DMS53 treated with DMSO at 0.1 percent for 48 hours (cell line): ENCODE results near the gene ZNF554.

ENCODE experiments used
- DNase-seq: peaks from one replicate; lab custom pipeline; 2025; ENCODE audit not compliant: unreplicated experiment; lab: John Stamatoyannopoulos, UW

ZNF554 gene

DNA sequence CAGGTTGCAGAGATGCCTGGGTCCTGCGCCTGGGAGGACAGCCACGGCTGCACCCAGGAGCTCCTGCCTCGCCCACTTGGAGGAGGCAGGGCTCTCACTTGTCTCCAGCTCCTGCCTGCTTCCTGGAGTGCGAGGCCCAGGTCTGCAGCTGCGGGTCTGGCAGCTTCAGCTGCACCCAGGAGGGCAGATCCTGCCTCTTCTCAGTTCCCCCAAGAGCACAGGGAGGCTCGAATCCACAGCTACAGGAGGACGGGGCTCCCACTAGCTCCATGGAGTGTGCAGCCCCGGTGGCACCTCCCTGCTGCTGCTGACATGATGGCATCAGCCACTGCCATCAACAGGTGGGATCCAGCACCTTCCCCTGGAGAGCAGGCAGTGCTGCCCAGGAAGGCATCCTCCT is 4.5 kb downstream of the ZNF554 start:
- no peak for DNase-seq

DNA sequence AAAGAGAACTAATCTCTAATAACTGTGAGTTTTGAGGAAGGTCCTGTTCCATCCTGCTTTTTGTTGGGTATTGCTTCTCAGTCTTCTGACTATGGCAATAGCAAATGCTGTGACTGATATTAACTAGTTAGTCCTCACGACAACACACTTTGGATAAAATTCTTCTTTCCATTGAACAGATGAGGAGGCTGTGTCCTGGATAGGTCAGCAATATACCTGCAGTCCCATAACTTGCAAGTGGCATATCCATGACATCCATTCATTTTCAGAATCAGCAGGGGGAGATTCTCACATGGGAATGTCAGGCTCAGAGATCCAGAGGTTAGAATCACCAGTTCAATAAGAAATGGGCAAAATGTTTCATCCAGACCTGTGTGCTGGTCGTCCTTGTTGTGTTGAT is 7.4 kb downstream of the ZNF554 start:
- DNase-seq: no peak

DNA sequence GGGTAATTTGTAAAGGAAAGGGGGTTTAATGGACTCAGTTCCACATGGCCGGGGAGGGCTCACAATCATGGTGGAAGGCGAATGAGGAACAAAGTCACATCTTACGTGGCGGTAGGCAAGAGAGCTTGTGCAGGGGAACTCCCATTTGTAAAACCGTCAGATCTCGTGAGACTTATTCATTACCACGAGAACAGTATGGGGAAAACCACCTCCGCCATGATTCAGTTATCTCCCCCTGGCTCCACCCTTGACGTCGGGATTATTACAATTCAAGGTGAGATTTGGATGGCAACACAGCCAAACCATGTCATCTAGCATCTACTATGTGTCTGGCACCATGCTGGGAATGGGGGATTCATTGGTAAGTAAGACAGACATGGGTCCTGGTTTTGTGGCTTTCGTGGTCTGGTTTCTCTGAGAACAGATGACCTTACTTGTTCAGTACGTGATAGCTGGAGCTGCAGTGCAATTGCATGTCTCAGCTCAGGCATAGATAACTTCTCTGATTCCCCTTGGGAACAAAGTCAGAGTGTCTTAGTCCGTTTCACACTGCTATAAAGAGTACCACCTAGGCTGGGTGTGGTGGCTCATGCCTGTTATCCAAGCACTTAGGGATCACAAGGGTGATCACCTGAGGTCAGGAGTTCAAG is 8.3 kb downstream of the ZNF554 start:
- no peak for DNase-seq

- DNase-seq: no peak
Observed at GRCh38 chr19:2834294-2834871, 14.7 kb downstream of the ZNF554 start.

DNA sequence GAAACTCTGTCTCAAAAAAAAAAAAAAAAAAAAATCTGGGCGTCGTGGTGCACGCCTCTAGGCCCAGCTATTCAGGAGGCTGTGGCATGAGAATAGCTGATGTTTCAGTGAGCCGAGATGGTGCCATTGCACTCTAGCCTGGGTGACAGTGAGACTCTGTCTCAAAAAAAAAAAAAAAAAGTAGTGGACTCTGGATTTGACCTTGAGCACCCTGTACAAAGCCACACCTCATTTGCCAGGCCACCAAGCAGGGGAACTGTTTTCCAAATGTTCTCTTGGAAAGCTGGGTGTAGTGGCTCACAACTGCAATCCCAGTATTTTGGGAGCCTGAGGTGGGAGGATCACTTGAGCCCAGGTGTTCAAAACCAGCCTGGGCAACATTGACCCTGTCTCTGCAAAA is 17.8 kb downstream of the ZNF554 start:
- DNase-seq: no peak

- peak; percentile 90 for DNase-seq
Observed at GRCh38 chr19:2840794-2841791, 21.4 kb downstream of the ZNF554 start, which contains the start of gene ZNF555. Gene ZNF555 (plus strand): TSS chr19:2841475. CDS start chr19:2841573, 98 bp downstream.

DNA sequence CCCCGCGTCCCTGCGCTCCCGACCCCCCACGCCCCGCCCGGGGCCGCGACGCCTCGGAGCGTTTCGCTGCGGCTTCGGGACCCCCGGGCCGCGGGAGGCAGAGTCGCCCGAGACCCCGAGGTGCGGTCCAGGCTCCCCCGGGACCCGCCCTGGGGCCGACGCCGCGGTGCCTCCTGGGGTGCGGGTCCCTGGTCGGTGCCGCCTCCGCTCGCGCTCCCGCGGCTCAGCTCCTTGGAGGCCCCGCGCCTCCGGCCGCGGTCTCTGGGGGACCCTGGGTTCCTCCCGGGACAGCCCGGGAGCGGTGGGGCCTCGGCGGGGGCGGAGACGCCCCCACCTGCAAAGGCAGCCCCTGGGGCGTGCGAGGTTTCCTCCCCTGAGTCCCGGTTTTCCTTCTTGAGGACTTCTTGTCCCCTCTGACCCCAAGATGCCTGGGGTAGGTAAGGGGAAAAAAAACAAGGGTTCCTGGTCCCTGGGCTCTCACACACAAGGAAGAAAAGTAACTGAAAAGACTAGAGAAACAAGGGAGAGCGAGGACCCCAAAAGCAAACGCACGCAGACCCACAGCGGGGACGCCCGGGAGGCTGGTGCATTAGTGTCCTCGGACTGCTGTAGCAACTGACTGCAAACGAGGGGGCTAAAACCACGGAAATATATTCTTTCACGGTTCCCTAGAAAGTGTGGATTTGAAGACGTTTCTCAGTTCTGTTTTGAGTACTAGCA is 22.3 kb downstream of the ZNF554 start:
- no peak for DNase-seq

DNA sequence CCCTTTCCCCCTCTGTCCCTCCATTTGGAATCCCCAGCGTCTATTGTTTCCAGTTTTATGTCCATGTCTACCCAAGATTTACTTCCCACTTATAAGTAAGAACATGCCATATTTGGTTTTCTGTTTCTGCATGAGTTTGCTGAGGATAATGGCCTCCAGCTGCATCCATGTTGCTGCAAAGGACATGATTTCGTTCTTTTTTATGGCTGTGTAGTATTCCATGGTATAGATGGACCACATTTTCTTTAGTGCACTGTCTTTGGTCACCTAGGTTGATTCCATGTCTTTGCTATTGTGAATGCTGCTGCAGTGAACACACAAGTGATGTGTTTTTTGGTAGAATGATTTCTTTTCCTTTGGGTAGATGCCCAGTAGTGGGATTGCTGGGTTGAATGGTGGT is 25.4 kb downstream of the ZNF554 start:
- no peak for DNase-seq

- no peak for DNase-seq
Observed at GRCh38 chr19:2846180-2846894, 26.7 kb downstream of the ZNF554 start.

DNA sequence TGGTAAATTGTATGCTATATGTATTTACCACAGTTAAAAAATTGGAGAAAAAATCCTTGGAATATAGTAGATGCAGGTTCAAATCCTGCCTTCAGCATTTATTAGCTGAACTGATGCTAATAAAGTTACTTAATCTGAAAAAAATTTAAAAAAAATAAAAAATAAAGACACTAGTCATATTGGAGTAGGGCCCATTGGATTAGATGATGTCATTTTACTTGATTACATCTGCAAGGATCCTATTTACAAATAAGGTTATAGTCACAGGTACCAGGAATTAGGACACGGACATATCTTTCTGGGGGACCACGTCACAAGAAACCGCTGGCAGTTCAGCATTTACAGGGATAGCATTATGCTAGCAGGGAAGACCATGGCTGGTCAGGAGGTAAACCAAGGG is 27.8 kb downstream of the ZNF554 start:
- no peak for DNase-seq

DNA sequence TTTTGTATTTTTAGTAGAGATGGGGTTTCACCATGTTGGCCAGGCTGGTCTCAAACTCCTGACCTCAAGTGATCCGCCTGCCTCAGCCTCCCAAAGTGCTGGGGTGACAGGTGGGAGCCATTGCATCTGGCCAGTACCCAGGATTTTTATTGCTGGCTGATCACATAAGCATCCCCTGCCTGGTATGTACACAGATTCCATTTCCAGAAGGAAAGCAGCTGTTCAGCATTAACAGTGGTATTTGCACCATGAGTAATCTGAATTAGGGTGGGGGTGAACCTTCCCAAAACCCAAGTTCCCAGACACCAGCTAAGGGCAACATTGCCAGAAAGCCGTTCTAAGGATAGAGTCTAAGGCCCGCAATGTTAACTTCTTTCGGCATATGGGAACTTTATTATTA is 28.9 kb downstream of the ZNF554 start:
- DNase-seq: no peak

DNA sequence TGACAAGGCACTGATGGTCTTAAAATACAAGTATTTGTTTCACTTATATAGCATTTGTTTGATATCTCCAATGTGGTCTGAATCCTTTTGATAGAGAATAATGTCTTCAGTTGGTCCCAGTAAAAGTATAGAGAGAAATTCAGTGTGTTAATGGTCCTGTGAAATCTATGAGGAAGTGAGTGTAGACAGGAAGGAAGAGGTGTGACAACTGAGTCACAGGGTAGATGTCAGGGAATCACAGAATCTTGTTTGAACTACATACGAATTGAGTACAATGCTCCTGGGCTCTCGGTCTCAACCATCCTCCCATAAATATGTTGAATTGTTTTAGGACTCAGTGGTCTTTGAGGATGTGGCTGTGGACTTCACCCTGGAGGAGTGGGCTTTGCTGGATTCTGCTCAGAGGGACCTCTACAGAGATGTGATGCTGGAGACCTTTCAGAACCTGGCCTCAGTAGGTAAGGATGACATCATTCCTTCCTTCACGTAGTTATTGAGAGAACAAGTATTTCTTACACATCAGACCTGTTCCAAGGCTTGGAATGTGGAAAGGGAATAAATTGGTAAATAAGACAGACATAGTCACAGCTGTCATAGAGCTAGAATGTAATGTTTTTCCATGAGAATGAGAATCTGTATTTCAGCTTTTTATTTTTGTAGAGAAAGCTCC is 30.7 kb downstream of the ZNF554 start:
- no peak for DNase-seq

DNA sequence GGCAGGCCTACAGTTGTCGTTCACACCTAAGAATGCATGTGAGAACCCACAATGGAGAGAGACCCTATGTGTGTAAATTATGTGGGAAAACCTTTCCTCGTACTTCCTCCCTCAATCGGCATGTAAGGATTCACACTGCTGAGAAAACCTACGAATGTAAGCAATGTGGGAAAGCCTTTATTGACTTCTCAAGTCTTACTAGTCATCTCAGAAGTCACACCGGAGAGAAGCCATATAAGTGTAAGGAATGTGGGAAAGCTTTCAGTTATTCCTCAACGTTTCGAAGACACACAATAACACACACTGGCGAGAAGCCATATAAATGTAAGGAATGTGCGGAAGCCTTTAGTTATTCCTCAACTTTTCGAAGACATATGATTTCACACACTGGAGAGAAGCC is 32.9 kb downstream of the ZNF554 start:
- no peak for DNase-seq

- no peak for DNase-seq
Observed at GRCh38 chr19:2853015-2853606, 33.4 kb downstream of the ZNF554 start.

GRCh38 chr19:2854849-2855248 is 35.2 kb downstream of the ZNF554 start:
- DNase-seq: no peak

GRCh38 chr19:2856457-2857050 is 36.9 kb downstream of the ZNF554 start:
- no peak for DNase-seq

DNA sequence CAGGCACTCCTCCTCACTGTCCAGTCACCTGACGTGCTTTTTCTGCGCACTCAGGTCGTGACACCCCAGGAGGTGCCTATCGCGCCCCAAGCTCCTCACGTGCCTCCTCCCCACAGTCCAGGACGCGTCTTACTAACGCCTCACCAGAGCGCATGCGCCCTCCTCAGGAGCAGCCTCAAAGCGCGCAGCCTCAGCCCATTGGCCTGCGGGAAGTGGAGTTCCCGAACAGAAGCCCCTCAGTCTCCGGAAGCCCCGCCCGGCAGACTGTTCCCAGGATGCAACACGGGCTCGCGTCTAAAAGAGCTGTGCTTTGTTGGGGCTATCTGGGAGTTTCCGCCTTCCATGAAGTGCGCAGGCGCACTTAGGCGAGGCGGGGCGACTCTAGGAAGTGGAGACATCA is 39.2 kb downstream of the ZNF554 start:
- DNase-seq: no peak

DNA sequence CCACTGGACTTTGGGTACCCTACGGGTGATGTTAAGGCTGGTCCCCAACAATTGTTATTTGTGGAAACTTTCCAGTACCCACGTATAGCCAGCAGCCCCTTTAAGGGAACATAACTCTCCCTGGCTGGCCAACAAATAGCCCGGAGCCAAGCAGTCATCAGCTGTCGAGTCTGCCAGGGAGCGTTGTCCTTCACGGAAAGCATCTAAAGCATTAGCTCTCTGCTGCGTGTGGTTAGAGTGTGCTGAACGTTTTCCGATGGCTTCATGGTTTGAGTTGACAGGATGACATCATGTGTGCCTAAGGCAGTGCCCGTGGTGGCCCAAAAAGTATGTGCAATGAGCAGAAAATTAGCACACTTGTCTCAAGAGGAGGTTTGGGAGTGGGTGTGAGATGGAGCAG is 44.1 kb downstream of the ZNF554 start:
- no peak for DNase-seq
